Activated CD4-positive, alpha-beta T cell treated with anti-CD3 and anti-CD28 coated beads, Interleukin-2, Interleukin-4, amounts not matched to agents 100 ng/mL and 50 ng/mL, durations not matched to agents 16 hours and 8 hours (primary cell): ENCODE results near the gene CDC34.

ENCODE experiments used
- DNase-seq: peaks from one replicate; pipeline ENCODE4 v3.0.0-alpha.2; 2020; ENCODE audit warnings: low spot score

Gene CDC34, protein sequence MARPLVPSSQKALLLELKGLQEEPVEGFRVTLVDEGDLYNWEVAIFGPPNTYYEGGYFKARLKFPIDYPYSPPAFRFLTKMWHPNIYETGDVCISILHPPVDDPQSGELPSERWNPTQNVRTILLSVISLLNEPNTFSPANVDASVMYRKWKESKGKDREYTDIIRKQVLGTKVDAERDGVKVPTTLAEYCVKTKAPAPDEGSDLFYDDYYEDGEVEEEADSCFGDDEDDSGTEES

DNA sequence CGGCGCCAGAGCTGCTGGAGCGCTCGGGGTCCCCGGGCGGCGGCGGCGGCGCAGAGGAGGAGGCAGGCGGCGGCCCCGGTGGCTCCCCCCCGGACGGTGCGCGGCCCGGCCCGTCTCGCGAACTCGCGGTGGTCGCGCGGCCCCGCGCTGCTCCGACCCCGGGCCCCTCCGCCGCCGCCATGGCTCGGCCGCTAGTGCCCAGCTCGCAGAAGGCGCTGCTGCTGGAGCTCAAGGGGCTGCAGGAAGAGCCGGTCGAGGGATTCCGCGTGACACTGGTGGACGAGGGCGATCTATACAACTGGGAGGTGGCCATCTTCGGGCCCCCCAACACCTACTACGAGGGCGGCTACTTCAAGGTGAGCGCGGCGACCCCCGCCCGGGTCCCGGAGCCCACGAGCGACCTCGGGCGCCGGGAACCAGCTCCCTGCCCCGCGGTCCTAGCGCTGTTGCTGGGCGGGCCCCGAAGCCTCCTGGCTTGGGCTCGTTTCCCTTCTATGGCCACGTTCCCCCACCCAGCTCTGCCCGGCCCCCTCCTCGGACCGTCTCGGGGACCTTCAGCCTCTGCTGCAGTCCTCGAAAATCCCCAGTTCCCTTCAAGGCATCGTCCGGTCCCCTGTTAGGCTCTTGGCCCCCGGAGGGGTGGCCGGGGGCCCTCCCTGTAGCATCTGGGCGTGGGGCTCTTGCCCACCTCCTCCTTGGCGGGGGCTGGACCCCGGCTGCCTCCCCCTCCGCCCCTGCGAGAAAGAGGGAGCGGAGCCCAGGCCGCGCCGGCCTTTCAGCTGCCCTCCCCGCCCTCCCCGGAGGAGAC lies at the start of gene CDC34:
TSS of gene CDC34 (plus strand) at position 8 of the 808 bp plus-strand sequence. CDS start at position 180, 172 bp downstream.
- no peak for DNase-seq

DNA sequence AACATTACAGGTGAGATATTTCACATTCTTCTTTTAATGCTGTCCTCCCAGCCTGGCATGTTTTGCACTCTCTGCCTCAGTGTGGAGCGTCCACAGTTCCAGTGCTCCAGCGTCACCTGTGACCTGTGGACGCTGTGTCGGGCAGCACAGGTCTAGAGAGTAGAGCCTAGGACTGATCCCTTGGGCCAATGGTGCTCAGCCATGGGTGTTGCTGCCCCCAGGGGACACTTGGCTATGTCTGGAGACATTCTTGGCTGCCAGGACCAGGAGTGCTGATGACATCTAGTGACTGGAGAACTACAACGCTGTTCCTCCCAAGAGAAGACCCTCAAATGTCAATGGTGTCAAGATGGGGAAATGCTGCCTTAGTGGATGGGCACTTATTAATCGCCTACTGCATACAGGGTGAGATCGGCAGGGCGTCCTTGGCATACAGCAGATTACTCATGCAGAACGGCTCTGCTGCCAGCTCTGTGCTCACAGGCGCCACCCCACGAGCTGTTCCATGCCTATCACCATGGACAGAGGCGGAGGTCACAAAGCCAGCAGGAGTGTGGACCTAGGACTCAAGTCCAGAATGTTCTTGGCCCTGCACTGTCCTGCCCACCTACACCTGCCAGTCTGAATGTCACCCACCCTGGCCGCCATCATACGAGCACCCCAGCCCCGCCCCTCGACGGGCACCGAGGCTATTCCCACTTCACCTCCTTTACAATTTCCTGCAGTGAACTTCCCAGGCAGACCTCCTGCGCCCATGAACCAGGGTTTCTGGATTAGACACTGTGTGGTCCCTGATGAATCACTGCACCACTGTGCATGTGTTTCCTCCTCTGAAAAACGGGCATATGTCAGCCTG lies 49.1 kb upstream of the CDC34 start:
- no peak for DNase-seq

DNA sequence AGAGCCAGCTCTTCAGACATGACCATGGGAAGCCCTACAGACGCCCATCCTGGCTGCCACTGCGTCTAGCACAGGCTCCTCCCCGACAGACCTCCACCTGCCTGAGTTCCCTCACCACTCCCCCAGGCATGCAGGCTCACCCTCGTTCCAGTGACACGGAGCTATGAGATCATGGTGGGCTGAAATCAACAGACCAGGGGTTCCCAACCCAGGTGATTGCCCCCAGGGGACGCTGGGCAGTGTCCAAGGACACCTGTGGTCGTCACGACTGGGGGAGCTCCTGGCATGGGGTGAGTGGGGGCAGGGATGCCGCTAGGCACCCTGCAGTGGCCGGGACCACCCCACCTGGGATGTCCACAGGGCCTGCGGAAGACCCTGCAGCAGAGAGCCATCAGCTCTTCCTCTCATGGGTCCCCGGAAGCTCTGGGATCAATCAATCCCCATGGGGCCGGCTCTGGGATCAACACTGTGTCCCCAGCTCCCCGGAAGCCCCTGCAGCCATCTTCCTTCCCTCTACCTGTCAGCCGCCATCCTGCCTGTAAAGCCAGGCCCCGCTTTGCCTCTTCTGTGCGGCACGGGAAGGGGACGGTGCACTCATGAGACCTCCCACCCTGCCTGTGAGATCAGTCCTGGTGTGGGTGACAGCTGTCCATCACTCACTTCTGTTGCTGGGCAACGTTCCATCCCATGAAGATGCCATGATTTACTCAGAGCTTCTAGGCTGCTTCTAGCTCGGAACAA lies 48.1 kb upstream of the CDC34 start:
- no peak for DNase-seq

DNA sequence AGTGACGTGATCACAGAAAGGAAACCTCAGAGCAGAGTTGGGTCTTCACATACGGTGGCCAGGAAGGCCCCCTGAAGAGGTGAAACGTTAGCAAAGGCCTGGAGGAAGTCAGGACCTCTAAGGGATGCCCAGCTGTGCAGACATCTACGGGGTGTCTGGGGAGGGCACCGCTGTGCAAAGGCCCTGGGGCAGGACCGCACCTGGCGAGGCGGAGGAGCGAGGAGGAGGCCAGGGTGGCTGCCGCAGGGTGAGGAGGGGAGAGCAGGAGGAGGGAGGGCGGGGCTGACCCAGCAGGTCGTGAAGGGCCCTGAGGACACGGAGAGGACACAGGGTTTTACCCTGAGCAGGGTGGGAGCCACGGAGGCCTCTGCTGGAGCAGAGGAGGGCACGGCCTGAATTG lies 47.1 kb upstream of the CDC34 start:
- no peak for DNase-seq

DNA sequence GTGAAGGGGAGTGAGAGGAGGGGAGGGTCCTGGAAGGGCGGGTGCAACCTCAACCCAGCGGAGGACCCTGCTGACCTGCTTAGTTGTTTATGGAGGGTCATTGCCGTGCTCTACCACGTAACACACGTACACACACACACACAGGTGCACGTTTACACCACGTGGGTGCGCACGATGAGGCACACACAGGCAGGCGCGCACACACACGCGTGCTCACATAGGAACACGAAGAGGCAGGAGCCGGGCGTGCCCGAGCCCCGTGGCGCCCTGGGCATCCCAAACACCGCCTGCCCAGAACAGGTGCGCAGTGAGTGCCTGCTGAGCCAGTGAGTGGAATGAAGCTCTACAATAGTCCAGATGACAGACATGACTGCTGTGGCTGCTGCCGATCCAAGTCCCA lies 46.5 kb upstream of the CDC34 start:
- no peak for DNase-seq

DNA sequence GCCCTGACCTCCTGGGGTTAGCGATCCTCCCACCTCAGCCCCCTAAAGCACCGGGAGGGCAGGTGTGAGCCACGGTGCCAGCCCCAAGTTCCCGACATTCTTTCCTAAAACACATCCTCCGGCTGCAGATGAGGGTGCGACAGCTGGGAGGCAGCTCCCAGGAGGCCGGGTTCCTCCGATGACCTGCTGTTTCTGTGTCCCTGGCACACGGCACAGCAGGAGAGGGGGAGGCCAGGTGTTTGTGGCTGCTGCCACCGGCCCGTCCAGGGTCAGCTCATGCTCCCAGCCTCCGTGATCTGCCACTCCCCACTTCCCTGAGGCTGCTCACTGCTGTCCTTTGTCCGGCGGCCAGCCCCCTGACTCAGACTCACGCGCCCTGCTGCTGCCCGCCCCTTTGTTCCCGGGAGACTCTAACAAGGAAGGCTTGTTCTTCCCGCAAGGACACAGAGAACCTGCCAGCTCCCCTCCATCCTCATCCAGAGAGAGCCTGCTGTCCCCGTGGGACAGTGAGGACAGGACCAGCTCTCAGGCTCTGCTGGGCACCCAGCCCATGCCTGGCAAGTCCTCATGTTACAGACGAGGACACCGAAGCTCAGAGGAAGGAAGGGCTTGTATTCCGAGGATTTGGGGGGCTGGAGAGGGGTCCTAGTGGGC lies 45.9 kb upstream of the CDC34 start:
- no peak for DNase-seq

DNA sequence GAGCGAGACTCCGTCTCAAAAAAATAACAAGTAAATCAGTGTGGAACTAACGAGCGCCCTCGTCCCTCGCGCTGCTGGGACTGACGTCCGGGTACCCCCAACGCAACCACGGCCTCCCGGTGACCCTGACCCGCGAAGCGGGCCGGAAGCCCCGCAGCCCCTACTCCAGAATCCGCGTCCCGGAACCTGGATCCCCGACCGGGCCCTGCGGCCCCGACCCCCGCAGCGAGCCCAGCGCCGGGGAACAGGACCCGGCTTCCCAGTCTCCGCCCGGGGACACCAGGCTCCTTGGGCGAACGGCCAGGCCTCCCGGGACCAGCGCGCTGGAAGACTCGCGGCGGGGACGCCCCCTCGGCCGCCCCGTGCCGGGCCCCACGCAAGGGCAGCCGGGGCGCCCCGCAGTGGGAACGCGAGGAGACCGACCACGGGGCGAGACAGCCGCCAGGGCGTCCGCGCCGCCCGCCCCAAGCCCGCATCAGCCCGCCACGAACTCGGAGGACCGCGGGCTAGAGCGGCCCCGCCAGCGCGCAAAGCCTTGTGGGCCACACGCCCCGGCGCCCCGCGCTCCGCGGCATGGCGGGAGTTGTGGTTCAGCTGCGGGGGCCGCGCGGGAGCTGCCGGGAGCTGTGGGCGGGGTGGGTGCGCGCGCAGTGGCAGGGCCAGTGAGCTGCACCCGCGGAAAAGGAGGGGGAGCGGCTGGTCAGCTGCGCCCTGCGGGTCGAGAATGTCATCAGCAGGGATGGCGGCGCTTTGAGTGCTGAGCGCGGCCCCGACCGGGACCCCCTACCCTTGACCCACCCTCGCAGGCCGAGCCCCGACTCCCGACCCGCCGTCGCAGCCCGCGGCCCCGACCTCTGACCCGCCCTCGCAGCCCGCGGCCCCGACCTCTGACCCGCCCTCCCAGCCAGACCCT lies 42.8 kb upstream of the CDC34 start:
- DNase-seq: peak; percentile 93

DNA sequence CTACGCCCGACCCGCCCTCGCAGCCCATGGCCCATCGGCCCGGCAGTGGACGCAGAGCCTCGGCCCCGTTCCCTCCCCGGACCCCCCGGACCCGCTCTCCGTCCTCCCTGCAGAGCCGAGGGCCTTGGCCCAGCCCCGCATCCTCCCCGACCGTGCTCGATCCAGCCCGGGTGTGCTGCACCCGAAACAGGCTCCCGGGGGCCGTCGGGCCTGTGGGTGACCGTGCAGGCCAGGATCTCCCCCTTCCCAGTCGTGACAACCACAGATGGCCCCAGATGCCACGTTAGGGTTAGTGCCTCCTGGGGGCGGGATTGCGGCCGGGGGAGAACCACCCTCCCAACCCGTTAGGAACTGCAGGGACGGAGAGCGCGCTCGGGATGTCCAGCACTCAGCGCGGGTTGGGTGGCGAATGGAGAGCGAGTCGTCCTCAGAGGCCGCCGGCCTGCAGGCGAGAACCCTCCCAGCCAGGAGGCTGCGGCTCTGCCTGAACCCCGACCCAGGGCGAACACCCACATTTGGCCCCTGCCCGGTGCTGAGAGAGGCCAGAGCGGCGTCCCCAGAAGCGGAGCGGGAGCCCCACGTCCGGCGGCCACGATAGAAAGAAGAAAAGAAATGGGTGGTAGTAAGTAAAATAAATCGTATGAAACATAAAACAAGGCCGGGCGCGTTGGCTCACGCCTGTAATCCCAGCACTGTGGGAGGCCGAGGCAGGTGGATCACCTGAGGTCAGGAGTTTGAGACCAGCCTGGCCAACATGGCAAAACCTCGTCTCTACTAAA lies 42.0 kb upstream of the CDC34 start:
- no peak for DNase-seq

DNA sequence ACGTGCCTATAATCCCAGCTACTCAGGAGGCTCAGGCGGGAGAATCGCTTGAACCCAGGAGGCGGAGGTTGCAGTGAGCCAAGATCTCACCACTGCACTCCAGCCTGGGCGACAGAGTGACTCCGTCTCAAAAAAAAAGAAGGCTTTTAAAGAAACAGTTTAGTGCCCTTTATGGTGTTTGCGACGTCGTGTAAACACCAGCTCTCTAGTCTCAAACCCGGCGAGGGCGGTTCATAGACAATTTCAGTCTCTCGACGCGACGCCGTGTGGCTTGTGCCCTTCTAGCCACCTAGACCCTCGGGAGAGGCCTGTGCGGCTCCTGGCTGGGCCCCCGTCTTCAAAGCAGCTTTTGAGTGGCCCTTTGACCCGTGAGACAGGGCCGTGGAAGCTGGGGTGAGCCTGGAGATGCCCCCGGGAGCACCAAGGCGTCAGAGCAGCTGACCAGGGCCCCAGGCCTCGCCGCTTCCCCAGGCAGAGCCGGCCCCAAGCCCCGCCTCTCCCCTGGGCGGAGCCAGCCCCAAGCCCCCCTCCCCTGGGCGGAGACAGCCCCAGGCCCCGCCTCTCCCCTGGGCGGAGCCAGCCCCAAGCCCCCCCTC lies 40.3 kb upstream of the CDC34 start:
- DNase-seq: no peak

DNA sequence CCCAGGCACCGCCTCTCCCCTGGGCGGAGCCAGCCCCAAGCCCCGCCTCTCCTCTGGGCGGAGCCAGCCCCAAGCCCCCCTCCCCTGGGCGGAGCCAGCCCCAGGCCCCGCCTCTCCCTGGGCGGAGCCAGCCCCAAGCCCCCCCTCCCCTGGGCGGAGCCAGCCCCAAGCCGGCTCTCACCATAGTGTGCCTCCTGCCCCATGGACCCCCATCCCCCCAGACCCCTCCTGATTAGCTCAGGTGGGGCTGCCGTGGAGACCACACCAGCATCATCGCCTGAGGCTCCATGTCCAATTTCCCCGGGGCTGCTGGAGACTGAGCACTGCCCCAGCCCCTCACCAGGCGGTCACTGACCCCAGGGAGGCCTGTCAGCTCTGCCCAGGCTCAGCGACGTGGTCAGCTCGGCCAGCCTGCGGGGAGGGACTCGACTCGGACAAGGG lies 39.4 kb upstream of the CDC34 start:
- DNase-seq: no peak

DNA sequence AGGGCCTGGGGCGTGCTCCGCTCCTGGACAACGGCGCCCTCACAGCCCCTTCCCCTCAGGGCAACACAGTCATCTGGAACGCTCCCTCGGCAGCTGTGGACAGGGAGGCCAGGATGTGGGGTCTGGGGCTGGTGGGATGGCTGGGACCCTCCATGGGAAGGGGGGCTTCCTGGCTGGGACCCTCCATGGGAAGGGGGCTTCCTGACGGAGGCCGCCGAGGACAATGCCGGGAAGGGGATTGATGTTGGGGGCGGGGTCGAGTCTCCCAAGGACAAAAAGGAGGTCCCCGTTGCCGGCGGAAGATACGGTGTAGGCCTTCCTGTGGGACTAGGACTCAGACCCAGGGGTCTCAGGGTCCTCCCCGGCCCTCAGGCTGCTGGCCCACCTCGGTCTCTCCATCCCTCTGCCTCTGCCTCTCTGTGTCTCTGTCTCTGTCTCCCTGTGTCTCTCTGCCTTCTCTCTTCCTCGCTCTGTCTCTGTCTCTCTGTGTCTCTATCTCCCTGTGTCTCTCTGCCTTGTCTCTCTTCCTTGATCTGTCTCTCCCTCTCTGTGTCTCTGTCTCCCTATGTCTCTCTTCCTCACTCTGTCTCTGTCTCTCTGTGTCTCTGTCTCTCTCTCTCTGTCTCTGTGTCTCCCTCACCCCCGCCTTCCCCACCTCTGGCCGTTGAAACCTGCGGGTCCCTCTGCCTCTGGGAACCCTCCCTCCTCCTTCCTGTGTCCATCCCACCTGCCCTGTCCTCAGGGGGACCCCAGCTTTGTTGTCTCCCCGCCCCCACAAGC lies 38.0 kb upstream of the CDC34 start:
- no peak for DNase-seq

DNA sequence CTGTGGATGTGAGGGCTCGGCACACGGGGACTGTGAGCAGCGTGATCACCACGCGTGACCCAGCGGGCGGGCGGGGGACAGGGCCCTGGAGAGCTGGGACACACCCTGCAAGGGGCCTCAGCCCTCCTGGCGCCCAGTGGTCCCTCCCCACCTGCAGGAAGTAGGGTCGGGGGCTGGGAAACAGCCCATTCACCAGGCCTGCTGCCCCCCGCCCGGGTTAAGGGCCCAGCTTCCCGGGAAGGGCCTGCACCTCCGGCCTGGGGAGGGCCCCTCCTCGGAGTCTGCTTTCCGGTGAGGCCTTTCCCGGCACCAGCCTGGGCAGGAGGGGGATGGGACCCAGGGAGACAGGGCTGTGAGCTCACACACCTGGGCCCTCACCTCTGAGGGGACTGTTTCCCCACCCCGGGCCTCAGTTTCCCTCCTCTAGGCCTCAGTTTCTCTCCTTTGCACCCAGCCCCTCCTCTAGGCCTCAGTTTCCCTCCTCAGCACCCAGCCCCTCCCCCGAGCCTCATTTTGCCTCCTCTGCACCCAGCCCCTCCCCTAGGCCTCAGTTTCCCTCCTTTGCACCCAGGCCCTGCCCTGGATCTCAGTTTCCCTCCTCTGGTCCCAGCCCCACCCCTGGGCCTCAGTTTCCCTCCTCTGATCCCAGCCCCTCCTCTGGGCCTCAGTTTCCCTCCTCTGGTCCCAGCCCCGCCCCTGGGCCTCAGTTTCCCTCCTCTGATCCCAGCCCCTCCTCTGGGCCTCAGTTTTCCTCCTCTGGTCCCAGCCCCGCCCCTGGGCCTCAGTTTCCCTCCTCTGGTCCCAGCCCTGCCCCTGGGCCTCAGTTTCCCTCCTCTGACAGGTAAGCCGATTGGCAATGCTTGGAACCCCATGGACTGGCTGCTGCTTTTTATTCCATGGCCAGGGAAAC lies 37.1 kb upstream of the CDC34 start:
- DNase-seq: no peak

DNA sequence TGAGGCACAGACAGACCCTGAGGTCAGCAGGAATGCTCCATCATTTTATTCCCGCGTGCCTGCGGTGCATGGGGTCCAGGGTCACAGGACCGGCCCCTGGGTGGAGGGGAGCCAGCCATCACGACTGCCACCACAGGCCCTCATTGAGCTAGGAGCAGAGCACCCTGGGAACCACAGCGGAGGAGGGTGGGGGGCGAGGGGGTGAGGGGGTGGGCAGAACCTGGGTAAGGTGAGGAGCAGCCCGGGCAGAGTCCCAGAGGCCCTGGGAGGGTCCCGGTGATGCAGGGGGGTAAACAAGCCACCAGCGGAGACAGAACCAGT lies 36.5 kb upstream of the CDC34 start:
- no peak for DNase-seq

DNA sequence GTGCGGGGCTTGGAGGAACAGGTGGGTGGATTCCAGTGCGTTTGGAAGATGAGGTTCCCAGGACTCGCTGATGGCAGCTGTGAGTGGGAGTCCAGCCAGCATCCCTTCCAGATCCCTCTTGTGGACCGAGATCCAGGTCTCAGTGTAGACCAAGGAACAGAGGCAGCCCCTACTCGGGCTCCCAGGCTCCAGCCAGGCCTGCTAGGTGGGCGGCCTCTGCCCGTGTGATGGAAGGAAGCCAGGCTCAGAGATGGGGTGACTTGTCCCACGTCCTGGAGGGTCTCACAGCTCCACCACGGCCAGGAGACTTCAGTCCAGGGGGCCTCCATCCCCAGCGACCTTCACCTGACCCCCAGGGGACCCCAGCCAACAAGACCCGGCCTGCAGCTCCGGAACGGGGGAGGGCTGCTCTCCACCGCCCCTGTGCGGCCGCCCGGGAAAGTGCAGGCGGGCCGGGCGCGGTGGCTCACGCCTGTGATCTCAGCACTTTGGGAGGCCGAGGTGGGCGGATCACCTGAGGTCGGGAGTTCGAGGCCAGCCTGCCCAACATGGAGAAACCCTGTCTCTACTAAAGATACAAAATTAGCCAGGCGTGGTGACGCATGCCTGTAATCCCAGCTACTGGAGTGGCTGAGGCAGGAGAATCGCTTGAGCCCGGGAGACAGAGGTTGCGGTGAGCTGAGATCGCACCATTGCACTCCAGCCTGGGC lies 36.0 kb upstream of the CDC34 start:
- DNase-seq: peak; percentile 57

DNA sequence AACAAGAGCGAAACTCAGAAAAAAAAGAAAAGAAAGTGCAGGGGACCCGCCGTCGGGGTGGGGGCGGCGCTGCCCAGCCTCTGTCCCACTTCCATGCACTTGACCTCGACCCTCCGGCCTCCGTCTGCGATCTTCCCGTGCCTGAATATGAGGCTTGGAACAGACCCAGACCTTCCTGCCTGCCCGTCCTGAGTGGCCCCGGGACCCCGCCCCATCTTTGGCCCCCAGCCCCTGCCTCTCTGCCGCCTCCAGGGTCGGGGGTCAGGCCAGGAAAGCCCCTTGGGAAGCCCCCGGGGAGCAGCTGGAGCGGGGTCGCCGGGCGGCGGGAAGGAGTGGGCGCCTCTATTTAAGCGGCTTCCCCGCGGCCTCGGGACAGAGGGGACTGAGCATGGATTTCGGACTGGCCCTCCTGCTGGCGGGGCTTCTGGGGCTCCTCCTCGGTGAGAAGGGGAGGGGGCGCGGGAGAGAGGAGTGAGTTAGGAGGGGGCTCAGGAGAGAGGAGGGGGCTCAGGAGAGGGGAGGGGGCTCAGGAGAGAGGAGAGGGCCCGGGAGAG lies 35.4 kb upstream of the CDC34 start, which contains the start of gene MADCAM1:
TSS of gene MADCAM1 (plus strand) at position 375 of the 554 bp plus-strand sequence. CDS start at position 389, 14 bp downstream.
- DNase-seq: no peak

DNA sequence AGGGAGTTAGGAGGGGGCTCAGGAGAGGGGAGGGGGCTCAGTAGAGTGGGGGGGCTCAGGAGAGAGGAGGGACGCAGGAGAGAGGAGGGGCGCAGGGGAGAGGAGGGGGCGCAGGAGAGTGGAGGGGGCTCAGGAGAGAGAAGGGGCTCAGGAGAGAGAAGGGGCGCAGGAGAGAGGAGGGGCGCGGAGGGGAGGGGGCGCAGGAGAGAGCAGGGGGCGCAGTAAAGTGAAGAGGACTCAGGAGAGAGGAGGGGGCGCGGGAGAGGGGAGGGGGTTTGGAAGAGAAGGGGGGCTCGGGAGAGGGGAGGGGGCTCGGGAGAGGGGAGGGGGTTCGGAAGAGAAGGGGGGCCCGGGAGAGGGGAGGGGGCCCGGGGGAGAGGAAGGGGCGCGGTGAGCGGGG lies 34.6 kb upstream of the CDC34 start:
- DNase-seq: no peak
